OCI-LY1 (cell line): ENCODE data around the gene UROC1.

Experiments used
- H2AFZ ChIP-seq: fragments of 200-600 bp; sonication (generic), shearing (Covaris generic); 2 replicates; pipeline ENCODE4 v1.6.0; 2014; ENCODE audit warnings: antibody characterized with exemption, mild to moderate bottlenecking, low read length
- H3F3A ChIP-seq: fragments of 200-600 bp; sonication (generic), shearing (Covaris generic); 2 replicates; pipeline ENCODE4 v1.6.0; 2014; ENCODE audit warnings: mild to moderate bottlenecking, antibody characterized with exemption, low read length, moderate library complexity; ENCODE audit not compliant: insufficient read depth
- H3K27ac ChIP-seq: fragments of 200-600 bp; sonication (generic); 2 replicates; pipeline ENCODE4 v1.5.1; 2014; ENCODE audit warnings: low read length, mixed run types, mild to moderate bottlenecking, low read depth; ENCODE audit not compliant: poor library complexity, severe bottlenecking
- H3K27me3 ChIP-seq: fragments of 200-600 bp; sonication (generic); 2 replicates; pipeline ENCODE4 v1.6.0; 2014; ENCODE audit warnings: antibody characterized with exemption, mild to moderate bottlenecking, low read length, moderate library complexity; ENCODE audit not compliant: insufficient read depth
- H3K36me3 ChIP-seq: fragments of 200-600 bp; sonication (generic); 2 replicates; pipeline ENCODE4 v1.6.1; 2014; ENCODE audit warnings: mild to moderate bottlenecking, antibody characterized with exemption, low read length, moderate library complexity, mixed read lengths; ENCODE audit not compliant: insufficient read depth
- H3K4me1 ChIP-seq: fragments of 200-600 bp; sonication (generic); 2 replicates; pipeline ENCODE4 v1.5.1; 2014; ENCODE audit warnings: mild to moderate bottlenecking, low read length, moderate library complexity; ENCODE audit not compliant: insufficient read depth, severe bottlenecking
- H3K4me2 ChIP-seq: fragments of 200-600 bp; sonication (generic), shearing (Covaris generic); 2 replicates; pipeline ENCODE4 v1.6.1; 2014; ENCODE audit warnings: low read length
- H3K4me3 ChIP-seq: fragments of 200-600 bp; sonication (generic); 2 replicates; pipeline ENCODE4 v1.5.1; 2014; ENCODE audit warnings: low read length, low read depth, mild to moderate bottlenecking, mixed read lengths; ENCODE audit not compliant: poor library complexity, severe bottlenecking
- H3K79me2 ChIP-seq: fragments of 200-600 bp; shearing (Covaris generic); 2 replicates; pipeline ENCODE4 v1.6.1; 2016; ENCODE audit warnings: mixed run types, low read length, mixed read lengths; ENCODE audit not compliant: insufficient read depth
- H3K9ac ChIP-seq: fragments of 200-600 bp; sonication (generic), shearing (Covaris generic); 2 replicates; pipeline ENCODE4 v1.6.1; 2014; ENCODE audit warnings: mild to moderate bottlenecking, low read length, mixed read lengths
- H3K9me2 ChIP-seq: fragments of 200-600 bp; sonication (generic), shearing (Covaris generic); 2 replicates; pipeline ENCODE4 v1.6.1; 2014; ENCODE audit warnings: low read depth, mild to moderate bottlenecking, low read length, mixed read lengths
- H3K9me3 ChIP-seq: fragments of 200-600 bp; shearing (Covaris generic); 2 replicates; pipeline ENCODE4 v1.6.1; 2014; ENCODE audit warnings: low read length, mixed read lengths
- H4K20me1 ChIP-seq: fragments of 200-600 bp; sonication (generic), shearing (Covaris generic); 2 replicates; pipeline ENCODE4 v1.6.0; 2016; ENCODE audit warnings: mild to moderate bottlenecking, low read length; ENCODE audit not compliant: insufficient read depth
- CTCF ChIP-seq: fragments of 200-600 bp; sonication (generic), shearing (Covaris generic); IDR thresholded peaks from 2 replicates; pipeline ENCODE4 v1.5.1; 2017; ENCODE audit warnings: mild to moderate bottlenecking, antibody characterized with exemption, low read length, moderate library complexity, mixed read lengths
- EZH2 ChIP-seq: fragments of 200-600 bp; sonication (generic), shearing (Covaris generic); IDR thresholded peaks from 2 replicates; pipeline ENCODE4 v1.8.0; 2017; ENCODE audit warnings: borderline replicate concordance, mixed run types, mild to moderate bottlenecking, antibody characterized with exemption, low read length, moderate library complexity, mixed read lengths

The UROC1 gene

GRCh38 chr3:126482503-126483255 is 34.9 kb downstream of the UROC1 start:
- Histone ChIP-seq H3K9me2 (no peaks in the 10 kb centered on the region), H2AFZ (no peak overlapping the region), H4K20me1 (no peaks in the 10 kb centered on the region), H3F3A (no peaks in the 10 kb centered on the region), H3K4me1 (no peaks in the 10 kb centered on the region), H3K4me2 (no peak overlapping the region), H3K9me3 (no peaks in the 10 kb centered on the region), H3K4me3 (no peak overlapping the region), H3K27ac (no peak overlapping the region), H3K36me3 (no peaks in the 10 kb centered on the region), H3K9ac (no peak overlapping the region), H3K79me2 (no peaks in the 10 kb centered on the region), H3K27me3 (peaks cover 7% of the 10 kb centered on the region)
- no peak for TF ChIP-seq CTCF
- TF ChIP-seq EZH2 = no peak

- Histone ChIP-seq H2AFZ (no peak overlapping the region), H3K27ac (no peak overlapping the region), H3K4me3 (no peak overlapping the region), H3F3A (no peaks in the 10 kb centered on the region), H3K4me2 (no peak overlapping the region), H3K4me1 (no peaks in the 10 kb centered on the region), H3K27me3 (peaks cover 7% of the 10 kb centered on the region), H3K9ac (no peak overlapping the region), H3K9me3 (no peaks in the 10 kb centered on the region), H3K79me2 (no peaks in the 10 kb centered on the region), H3K9me2 (no peaks in the 10 kb centered on the region), H4K20me1 (no peaks in the 10 kb centered on the region), H3K36me3 (no peaks in the 10 kb centered on the region)
- no peak for TF ChIP-seq EZH2
These were observed 35.6 kb downstream of the UROC1 start for GRCh38 chr3:126481808-126482502.

- H3K4me3 ChIP-seq = no peak overlapping the region
- no peaks in the 10 kb centered on the region for H3K79me2 ChIP-seq
- no peak overlapping the region for H3K9ac ChIP-seq
- no peak overlapping the region for H3K27ac ChIP-seq
- H3K4me2 ChIP-seq = no peak overlapping the region
- no peaks in the 10 kb centered on the region for H4K20me1 ChIP-seq
- no peaks in the 10 kb centered on the region for H3F3A ChIP-seq
- no peaks in the 10 kb centered on the region for H3K9me3 ChIP-seq
- no peaks in the 10 kb centered on the region for H3K36me3 ChIP-seq
- no peak overlapping the region for H2AFZ ChIP-seq
- peaks cover 2% of the 10 kb centered on the region; the same call in 1 of the 2 replicates for H3K27me3 ChIP-seq
- no peak for TF ChIP-seq CTCF
- no peak for TF ChIP-seq EZH2
- H3K4me1 ChIP-seq = peaks cover 5% of the 10 kb centered on the region
- H3K9me2 ChIP-seq = no peaks in the 10 kb centered on the region
These were observed 36.7 kb downstream of the UROC1 start for GRCh38 chr3:126480861-126481260.
